GM12892 (cell line): ENCODE data around the gene NRL.

Experiments used
- DNase-seq: peaks from one replicate; pipeline ENCODE4 v3.0.0; 2011; ENCODE audit not compliant: insufficient read length
- FAIRE-seq: peaks from 2 replicates; lab custom pipeline; 2011; peaks lifted over from hg19 to GRCh38; lab: Jason Lieb, UNC
- POLR2A ChIP-seq: IDR thresholded peaks from 2 replicates; pipeline ENCODE4 v1.6.1; 2011; ENCODE audit warnings: low read depth, low read length, control low read depth
- POLR2AphosphoS5 ChIP-seq: IDR thresholded peaks from 2 replicates; pipeline ENCODE4 v1.6.1; 2011; ENCODE audit warnings: low read depth, low read length, control low read depth
- TAF1 ChIP-seq: IDR thresholded peaks from 2 replicates; pipeline ENCODE4 v1.6.1; 2011; ENCODE audit warnings: low read depth, mild to moderate bottlenecking, control low read depth, low read length, borderline replicate concordance

The NRL gene

DNA sequence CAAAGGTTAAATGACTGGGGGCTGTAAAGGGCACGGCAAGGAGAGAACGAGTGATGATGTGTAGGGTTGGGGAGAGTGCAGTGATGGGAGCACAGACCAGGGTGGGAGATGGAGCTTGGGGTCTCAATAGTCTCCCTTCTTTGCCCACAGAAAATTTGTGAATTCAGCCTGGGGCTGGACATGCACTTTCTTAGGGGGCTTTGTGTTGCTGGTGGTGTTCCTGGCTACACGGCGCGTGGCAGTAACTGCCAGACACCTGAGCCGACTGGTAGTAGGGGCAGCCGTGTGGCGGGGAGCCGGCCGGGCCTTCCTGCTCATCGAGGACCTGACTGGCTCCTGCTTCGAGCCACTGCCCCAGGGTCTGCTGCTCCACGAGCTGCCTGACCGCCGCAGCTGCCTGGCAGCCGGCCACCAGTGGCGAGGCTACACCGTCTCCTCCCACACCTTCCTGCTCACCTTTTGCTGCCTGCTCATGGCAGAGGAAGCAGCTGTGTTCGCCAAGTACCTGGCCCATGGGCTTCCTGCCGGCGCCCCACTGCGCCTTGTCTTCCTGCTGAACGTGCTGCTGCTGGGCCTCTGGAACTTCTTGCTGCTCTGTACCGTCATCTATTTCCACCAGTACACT lies 17.4 kb upstream of the NRL start:
- TF ChIP-seq POLR2A (no peak), POLR2AphosphoS5 (no peak), TAF1 (no peak)
- DNase-seq (no peak), FAIRE-seq (no peak)

DNA sequence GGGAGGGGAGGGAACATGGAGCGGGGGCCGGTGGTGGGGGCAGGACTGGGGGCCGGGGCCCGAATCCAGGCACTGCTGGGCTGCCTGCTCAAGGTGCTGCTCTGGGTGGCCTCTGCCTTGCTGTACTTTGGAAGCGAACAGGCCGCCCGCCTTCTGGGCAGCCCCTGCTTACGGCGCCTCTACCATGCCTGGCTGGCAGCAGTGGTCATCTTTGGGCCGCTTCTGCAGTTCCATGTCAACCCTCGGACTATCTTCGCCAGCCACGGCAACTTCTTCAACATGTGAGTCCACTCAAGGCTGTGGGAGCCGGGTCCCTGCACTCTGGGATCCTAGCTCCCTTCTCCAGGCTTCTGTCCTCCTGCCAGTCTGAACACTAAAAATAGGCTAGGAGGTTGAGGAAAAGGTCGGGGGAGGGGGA lies 16.8 kb upstream of the NRL start:
- TF ChIP-seq TAF1 (no peak), POLR2AphosphoS5 (no peak), POLR2A (no peak)
- FAIRE-seq (no peak), DNase-seq (no peak)

DNA sequence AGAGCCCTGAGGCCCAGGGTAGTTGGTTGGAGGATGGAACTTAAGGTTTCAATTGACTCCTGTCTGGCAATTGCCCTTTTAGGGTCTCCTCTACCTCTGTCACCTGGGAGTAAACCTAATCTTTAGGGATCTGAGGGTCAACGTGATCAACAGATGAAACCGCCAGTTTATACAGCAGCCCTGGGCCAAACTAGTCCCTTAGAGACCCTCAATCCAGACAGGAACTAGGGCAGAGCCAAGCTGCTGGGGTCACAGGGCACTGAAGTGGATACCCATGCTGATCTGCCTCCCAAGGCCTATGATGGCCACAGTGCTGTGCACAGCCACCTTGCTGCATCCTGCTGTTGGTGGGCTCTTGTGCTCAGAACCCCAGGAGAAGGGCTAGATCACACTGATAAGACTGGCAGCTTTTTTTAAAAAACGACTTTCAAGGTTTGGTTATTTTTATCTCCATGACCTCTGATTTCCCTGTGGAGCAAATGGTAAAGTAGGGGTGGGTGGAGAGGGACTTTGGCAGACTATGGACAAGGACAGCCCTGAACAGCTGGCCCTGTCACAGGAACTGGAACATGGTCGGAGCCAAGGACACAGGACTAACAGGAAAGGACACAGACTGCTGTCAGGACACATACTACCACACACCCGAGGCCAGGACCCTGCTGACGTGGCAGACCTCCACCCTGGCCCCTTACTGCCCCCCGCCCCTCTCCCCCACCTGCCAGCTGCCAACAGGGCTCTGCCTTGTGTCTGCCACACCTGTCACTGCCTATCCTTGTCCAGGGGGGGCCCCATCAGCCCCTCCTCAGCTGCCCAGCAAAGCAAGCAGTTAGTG lies 16.2 kb upstream of the NRL start:
- DNase-seq (no peak), FAIRE-seq (no peak)
- TF ChIP-seq POLR2A, result no peak
- TF ChIP-seq TAF1, result no peak
- no peak for TF ChIP-seq POLR2AphosphoS5

DNA sequence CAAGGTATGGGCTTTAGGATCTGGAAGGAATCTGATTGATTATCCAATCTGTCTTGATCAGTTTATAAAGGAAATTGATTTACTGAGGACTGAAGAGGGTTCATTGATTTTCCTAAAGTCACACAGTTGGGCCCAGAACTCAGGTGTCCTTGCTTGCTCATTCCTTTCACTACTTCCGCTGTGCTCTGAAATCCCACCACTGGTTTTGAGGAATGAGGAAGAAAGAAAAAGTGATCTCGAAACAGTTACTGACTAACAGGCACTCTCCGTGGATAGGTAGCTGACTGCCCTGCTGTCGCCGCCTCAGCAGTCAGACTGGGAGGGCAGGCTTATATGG lies 15.6 kb upstream of the NRL start, which contains the start of gene FITM1:
FITM1 (plus strand) TSS at position 280 of the 337 bp plus-strand sequence. CDS start 905 bp downstream, outside the sequence.
- DNase-seq (no peak), FAIRE-seq (no peak)
- TF ChIP-seq POLR2A (no peak), TAF1 (no peak), POLR2AphosphoS5 (no peak)

DNA sequence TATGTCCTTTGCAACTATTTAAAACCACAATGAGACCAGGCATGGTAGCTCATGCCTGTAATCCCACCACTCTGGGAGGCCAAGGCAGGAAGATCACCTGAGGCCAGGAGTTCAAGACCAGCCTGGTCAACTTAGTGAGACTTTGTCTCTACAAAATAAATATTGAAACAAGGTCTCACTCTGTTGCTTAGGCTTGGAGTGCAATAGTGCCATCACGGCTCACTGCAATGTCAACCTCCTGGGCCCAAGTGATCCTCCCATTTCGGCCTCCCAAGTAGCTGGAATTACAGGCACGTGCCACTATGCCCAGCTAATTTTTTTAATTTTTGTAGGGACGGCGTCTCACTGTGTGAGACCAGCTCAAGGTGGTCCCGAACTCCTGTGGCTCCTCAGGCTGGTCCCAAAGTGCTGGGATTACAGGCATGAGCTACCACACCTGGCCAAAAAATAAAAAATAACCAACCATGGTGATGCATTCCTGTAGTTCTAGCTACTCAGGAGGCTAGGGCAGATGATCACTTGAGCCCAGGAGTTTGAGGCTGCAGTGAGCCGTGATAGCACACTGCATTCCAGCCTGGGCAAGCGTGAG lies 14.8 kb upstream of the NRL start:
- DNase-seq (no peak), FAIRE-seq (no peak)
- TF ChIP-seq TAF1 (no peak), POLR2A (no peak), POLR2AphosphoS5 (no peak)

DNA sequence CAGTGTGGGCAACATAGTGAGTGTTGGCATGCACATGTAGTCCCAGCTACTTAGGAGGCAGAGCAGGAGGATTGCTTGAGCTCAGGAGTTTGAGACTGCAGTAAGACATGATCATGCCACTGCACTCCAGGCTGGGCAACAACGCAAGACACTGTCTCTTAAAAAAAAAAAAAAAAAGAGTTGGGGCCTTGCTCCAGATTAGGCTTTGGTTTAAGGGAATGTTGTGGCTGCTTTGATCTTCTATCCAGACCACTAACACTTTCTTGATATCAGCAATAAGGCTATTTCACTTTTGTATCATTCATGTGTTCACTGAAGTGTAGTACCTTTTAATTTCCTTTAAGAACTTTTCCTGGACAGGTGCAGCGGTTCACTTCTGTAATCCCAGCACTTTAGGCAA lies 12.9 kb upstream of the NRL start:
- DNase-seq, result no peak
- no peak for FAIRE-seq
- TF ChIP-seq POLR2AphosphoS5 (no peak), POLR2A (no peak), TAF1 (no peak)

DNA sequence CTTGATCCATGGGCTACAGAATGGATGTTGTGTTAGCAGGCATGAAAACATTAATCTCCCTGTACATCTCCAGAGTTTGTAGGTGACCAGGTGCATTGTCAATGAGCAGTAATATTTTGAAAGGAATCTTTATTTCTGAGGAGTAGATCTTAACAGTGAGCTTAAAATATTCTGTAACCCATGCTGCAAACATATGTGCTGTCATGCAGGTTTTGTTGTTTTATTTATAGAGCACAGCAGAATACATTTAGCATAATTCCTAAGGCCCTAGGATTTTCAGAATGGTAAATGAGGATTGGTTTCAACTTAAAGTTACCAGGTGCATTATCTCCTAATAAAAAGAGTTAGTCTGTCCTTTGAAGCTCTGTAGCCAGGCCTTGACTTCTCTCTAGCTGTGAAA lies 12.2 kb upstream of the NRL start:
- DNase-seq, result no peak
- no peak for FAIRE-seq

DNA sequence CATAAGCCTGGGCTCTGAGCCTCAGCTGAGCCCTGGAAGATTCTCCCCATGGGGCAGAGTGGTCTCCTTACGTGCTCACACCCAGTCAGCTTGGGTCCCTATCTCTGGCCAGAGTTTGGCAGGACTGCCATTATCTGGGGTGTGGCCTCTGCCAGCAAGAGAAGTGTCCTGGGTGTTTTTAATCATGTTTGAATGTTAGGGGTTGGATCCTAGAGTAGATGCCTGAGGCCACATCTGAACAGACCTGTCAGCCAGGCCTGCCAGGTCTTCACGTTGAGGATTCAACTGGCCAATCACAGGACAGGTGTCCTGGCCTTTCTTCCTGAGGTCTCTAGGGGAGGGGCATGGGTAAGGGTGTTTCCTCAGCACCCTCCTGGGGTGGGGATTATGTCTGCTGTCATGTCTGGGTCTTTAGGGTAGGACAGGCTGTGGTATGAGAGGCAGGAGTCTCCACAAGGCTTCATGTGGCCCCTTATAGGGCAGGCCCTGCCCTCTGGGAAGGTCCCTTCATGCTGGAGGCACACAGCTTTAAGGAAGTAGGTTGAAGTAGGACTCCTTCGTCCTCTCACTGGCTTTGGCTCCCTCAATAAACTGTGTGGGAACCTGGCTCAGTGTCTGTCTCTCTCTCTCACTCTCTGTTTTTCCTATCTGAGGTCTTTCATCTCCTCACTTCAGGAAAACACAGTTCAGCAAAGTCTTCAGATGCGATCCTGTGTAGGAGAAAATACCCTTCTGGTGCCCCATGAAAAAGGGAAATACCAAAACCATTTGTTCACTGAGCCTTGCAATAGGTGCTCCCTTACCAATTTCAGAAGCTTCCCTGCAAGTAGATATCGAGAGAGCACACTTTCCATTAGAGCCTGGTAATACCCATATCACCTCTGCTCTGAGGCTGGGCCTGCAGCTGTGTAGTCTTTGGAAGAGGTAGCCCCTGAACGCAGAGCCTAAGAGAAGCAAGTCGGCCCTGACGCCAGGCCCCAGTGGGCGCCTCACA lies 9.0 kb upstream of the NRL start:
- TF ChIP-seq TAF1, result no peak
- TF ChIP-seq POLR2A, result peak; percentile 66
- no peak for DNase-seq
- FAIRE-seq, result peak; percentile 81

More for the DNA sequence above, 12.2 kb upstream of the NRL start:
- TF ChIP-seq POLR2A (no peak), TAF1 (no peak), POLR2AphosphoS5 (no peak)

DNA sequence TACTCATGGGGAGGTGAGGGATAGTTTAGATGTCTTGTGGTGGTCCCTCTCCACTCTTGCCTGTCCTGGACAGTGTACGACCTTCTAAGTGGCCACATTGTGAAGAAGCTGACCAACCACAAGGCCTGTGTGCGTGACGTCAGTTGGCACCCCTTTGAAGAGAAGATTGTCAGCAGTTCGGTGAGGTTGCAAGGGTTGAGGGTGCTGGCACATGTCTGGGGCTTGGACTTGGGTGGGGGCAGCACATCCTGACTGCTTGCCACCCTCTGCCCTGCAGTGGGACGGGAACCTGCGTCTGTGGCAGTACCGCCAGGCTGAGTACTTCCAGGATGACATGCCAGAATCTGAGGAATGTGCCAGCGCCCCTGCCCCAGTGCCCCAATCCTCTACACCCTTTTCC lies 8.1 kb upstream of the NRL start:
- FAIRE-seq, result no peak
- no peak; the same call in 1 of the 2 replicates for TF ChIP-seq POLR2AphosphoS5
- no peak for TF ChIP-seq TAF1
- no peak for TF ChIP-seq POLR2A
- DNase-seq, result no peak

DNA sequence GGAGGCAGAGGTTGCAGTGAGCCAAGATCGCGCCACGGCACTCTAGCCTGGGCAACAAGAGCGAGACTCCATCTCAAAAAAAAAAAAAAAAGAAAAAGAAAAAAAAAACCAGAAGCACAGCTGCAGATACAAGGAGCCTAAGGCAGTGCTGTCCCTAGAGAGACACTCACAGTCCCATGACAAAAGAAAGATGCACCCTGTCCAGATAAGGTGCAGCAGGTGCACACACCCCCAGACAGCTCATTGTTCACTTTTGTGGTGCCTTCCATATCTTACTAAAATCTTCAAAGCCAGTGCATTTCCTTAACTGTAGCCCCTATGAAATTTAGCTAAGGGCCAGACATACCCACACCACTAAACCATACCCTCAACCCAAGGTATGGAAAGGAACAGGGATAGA lies 7.7 kb upstream of the NRL start:
- DNase-seq (no peak), FAIRE-seq (no peak)
- TF ChIP-seq POLR2A (no peak), POLR2AphosphoS5 (no peak), TAF1 (no peak)
